Activated naive CD4-positive, alpha-beta T cell treated with anti-CD3 and anti-CD28 coated beads, Interleukin-2, amount 50 U/mL, for 24 hours (primary cell): ENCODE measurements around the gene P2RY10.
"Not testable (repeated sequence)": the region's sequence is repeated elsewhere in the genome, so short reads cannot be mapped to it uniquely, and the experiment has no call there.

ENCODE experiments used
- H3K27ac Mint-ChIP-seq: one replicate; pipeline ENCODE4 v1.8.0; 2021; ENCODE audit warnings: mild to moderate bottlenecking, mixed read lengths
- H3K27me3 Mint-ChIP-seq: one replicate; pipeline ENCODE4 v1.8.0; 2021; ENCODE audit warnings: mixed read lengths
- H3K36me3 Mint-ChIP-seq: one replicate; pipeline ENCODE4 v1.8.0; 2021; ENCODE audit warnings: mixed read lengths
- H3K4me1 Mint-ChIP-seq: one replicate; pipeline ENCODE4 v1.8.0; 2021; ENCODE audit warnings: mixed read lengths
- H3K4me3 Mint-ChIP-seq: one replicate; pipeline ENCODE4 v1.8.0; 2021; ENCODE audit warnings: mild to moderate bottlenecking, mixed read lengths
- H3K9me3 Mint-ChIP-seq: one replicate; pipeline ENCODE4 v1.8.0; 2021; ENCODE audit warnings: mixed read lengths

The P2RY10 gene

DNA sequence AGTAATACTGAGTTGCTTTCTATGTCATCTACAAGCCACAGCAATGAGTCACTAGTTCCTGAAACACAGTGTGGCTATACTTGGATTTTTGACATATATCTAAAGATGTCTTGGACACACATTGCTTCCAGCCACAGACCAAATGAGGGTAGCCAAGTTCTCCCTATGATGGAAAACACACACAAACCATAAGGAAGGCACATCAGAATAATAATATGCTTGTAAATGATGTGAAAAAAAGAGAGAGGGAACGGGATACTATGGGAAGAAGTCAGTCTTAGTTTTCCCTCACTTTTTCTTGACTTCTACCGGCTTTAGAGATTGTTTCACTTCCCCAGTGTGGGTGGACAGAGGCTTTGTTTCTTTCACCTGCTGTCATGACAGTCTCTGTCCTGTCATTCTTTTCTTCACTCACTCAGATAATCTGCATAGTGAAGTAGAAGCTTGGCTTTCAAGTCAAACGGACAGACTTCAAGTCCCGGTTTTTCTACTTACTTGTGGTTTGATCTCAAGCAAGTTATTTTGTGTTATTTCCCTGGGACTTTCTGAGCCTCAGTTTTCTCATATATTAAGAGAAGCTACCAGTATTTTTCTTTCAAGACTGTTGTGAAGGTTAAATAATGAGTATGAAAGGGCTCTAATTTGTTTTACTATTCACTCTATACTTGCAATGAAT, 34.7 kb downstream of the P2RY10 start:
- Mint-ChIP-seq H3K9me3 (peaks cover 4% of the 10 kb centered on the region), H3K4me3 (peak overlapping the region; percentile 73), H3K4me1 (peaks cover 17% of the 10 kb centered on the region), H3K27ac (peak overlapping the region; percentile 99), H3K36me3 (peaks cover 5% of the 10 kb centered on the region), H3K27me3 (no peaks in the 10 kb centered on the region)

DNA sequence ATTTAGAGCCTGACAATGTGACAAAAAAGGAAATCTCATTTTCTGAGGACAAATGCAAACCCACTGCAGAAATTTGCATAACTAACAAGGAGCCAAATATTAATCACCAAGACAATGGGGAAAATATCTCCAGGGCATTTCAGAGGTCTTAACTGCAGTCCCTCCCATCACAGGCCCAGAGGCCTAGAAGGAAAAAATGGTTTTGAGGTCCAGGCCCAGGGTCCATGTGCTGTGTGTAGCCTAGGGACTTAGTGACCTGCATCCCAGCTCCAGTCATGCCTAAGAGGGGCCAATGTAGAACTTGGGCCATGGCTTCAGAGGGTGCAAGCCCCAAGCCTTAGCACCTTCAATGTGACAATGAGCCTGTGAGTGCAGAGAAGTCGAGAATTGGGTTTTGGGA, 44.2 kb downstream of the P2RY10 start:
- Mint-ChIP-seq H3K27me3 (no peaks in the 10 kb centered on the region), H3K36me3 (peaks cover 3% of the 10 kb centered on the region), H3K9me3 (peaks cover 6% of the 10 kb centered on the region), H3K27ac (no peak overlapping the region), H3K4me1 (peaks cover 8% of the 10 kb centered on the region), H3K4me3 (no peak overlapping the region)

GRCh38 chrX:78997870-78998558, 52.8 kb downstream of the P2RY10 start:
- Mint-ChIP-seq H3K9me3 (no peaks in the 10 kb centered on the region), H3K36me3 (peaks cover 1% of the 10 kb centered on the region), H3K4me3 (no peak overlapping the region), H3K4me1 (peaks cover 6% of the 10 kb centered on the region), H3K27ac (no peak overlapping the region), H3K27me3 (no peaks in the 10 kb centered on the region)

- H3K36me3 Mint-ChIP-seq, H3K4me1 Mint-ChIP-seq, H3K27me3 Mint-ChIP-seq, H3K27ac Mint-ChIP-seq, H3K4me3 Mint-ChIP-seq: not testable (repeated sequence)
- peaks cover 15% of the 10 kb centered on the region for H3K9me3 Mint-ChIP-seq
These were observed 62.3 kb downstream of the P2RY10 start for GRCh38 chrX:79007540-79007939.
